Femur (tissue), 1 donor: ENCODE measurements around the gene DDX1.

ENCODE experiments used
- DNase-seq: peaks from one replicate; pipeline ENCODE4 v3.0.0-alpha.2; 2017

The DDX1 gene

DNA sequence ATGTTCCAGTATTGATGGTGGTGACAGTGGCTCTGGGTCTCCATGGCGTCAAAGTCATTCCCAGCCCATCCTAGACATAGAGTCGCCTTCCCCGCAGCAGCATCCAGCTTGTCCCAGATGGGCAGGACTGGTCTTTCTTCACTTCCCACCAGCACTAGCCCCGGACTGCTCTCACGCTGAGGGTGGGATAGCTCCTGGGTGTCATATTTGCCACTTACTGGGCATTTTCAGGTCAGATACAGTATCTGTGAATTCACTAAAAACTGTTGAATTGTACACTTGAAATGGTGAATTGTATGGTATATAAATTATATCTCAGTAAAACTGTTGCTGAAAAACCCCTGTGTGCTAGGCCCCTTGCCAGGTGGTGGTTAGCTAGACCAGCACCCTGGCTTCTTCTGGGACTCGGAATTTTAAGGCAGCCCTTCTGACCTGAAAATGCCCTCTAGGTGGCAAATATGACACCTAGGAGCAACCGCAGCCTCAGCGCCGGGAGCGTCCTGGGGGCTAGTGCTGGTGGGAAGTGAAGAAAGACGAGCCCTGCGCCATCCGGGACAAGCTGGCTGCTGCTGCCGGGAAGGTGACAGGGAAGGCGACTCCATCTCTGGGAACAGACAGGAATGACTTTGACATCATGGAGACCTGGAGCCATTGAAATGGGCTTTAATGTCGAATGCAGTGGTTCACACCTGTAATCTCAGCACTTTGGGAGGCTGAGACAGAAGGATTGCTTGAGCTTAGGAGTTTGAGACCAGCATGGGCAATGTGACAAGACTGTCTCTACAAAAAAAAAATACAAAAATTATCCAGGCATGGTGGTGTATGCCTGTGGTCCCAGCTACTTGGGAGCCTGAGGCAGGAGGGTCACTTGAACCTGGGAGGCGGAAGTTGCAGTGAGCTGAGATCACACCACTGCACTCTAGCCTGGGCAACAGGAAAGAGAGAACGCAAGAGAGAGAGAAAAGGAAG lies 56.2 kb downstream of the DDX1 start:
- no peak for DNase-seq

DNA sequence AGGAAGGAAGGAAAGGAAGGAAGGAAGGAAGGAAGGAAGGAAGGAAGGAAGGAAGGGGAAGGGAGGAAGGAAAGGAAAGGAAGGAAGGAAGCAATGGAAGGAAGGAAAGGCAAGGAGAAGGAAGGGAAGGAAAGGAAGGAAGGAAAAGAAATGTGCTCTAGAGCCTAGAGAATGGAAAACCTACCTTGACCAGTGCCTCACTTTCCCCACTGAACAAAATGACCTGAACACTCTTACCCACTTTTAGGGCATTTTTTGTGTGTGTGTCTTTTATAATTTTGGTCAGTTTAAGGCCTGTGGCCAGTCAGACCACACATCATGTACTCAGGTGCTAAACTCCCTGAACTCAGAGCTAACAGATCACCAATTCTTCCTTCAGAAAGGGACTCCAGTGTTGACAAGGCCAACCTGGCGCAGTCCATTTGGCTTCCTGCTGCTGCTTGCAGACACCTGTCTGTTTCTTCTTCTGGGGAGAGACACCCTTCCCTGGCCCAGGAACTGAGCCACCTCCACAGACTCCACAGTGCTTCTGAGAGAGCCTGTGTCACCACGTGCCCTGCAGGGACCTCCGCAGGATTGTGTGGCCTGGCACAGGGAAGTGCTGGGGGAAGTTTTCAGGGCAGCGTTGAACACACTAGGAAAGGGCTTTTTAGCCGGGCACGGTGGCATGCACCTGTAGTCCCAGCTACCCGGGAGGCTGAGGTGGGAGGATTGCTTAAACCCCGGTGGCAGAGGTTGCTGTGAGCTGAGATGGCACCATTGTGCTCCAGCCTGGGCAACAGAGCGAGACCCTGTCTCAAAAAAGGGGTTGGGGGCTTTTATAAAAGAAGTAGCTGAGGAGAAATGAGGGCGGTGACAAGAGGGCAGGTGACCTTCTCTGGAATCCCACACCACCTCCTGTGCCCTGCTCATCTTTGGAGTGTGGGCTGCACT lies 57.2 kb downstream of the DDX1 start:
- no peak for DNase-seq

DNA sequence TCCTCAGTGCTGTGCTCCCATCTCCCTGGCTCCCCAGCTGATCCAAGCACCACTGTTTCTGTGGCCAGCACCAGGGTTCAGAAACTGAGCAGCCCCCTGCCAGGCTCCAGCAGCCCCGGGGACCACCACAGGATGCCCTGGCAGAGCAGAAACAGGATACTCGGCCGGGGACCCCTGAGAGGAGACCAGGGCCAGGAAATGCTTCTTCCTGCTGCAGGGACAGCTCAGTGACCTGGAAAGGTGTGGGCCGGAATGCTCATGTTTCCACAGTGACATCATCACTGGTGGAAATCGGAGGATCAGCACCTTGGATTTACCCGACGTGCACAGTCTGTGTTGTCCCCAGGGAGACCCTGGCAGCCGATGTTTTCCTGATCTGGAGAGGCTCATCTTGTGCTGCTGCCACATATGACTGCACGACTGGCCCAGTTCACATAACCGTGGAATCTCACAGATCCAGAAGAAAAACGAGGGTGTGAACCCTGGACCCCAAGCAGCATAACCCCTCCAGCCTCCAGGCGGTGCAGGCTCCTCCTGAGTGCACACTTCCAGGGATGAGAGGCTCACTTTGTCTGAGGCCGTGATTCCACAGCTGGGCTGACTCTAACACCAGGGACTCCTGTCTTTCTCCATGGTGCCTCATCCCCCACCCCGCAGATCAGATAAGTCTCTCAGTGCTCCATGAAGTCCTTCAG lies 58.0 kb downstream of the DDX1 start:
- DNase-seq = no peak

DNA sequence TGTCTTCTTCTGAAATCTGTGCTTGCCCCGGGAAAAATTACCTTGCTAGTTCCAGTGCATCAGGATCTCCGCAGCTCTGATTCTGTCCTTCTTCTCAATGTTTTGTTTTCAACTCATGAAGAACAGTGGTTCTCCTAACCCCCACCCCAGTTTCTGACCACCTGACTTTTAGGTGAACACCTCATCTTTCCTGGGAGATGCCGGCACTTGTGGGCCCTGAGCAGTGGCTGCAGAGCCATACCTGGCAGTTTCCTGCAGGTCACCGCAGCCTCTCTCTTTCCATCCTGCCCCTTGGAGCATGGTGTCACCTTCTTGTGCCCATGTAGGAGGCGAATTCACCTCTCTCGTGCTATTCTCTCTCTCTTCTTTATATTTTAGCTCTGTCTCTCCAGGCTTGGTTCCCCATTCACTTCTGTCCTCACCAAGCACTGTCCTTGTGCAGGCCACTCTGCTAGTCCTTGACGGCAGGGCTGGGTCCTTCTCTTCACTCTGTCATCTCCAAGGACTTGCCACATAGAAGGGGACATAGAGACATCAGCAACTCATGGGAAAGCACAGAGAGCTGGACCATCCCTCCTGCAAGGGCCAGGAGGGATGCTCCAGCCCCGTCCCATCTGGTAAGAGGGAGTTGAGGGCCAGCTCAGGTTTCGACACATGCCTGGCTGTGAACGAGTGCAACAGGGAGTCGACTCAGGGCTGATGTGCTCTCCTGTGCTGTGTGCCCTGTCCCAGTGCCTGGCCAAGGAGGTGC lies 59.1 kb downstream of the DDX1 start:
- no peak for DNase-seq

DNA sequence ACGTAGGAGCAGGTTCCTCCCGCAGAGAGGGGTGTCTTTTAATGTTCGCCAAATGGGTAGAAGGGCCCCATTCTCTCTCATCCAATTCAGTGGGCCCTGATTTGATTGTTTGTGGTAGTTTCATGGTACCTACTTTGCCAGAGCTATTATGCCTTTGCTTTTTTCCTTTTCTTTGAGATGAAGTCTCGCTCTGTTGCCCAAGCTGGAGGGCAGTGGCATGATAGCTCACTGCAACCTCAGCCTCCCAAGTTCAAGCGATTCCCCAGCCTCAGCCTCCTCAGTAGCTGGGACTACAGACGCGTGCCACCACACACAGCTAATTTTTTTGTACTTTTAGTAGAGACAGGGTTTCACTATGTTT lies 59.7 kb downstream of the DDX1 start:
- no peak for DNase-seq

DNA sequence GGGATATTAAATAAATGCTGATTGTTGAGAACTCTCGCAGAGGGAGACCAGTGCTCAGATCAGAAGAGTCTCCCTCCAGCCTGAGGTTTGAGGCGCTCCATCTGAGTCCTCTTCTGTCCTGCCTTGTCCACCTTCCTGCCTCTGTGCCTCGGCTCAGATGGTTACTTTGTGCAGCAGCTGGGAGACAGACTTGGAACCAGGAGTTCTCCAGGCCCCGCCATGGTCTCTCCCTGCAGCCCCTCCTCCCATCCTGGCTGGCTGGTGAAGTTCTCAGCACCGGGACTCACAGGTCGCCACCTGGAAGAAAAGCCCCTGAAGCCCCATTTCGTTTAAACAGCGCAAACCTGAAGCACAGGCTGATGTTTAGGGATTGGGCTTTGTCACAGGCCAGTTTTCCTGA lies 60.6 kb downstream of the DDX1 start:
- no peak for DNase-seq

DNA sequence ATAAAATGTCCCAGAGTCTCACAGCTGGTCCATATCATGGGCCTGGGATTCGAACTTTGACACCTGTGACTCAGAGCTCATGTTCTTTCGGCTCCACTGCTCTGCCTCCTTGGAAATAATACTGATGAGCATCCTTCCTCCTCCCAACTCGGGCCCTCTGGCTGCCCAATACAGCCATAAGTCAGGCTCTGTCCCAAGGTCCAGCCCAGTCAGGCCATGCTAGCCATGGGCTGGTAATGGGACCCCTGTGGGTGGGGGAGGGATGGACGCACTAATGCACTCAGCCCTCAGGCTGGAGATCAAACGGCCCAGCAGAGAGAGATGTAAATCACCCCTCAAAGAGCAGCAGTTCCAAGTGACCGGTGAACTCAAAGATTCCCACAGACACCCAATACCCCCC lies 61.1 kb downstream of the DDX1 start:
- no peak for DNase-seq

DNA sequence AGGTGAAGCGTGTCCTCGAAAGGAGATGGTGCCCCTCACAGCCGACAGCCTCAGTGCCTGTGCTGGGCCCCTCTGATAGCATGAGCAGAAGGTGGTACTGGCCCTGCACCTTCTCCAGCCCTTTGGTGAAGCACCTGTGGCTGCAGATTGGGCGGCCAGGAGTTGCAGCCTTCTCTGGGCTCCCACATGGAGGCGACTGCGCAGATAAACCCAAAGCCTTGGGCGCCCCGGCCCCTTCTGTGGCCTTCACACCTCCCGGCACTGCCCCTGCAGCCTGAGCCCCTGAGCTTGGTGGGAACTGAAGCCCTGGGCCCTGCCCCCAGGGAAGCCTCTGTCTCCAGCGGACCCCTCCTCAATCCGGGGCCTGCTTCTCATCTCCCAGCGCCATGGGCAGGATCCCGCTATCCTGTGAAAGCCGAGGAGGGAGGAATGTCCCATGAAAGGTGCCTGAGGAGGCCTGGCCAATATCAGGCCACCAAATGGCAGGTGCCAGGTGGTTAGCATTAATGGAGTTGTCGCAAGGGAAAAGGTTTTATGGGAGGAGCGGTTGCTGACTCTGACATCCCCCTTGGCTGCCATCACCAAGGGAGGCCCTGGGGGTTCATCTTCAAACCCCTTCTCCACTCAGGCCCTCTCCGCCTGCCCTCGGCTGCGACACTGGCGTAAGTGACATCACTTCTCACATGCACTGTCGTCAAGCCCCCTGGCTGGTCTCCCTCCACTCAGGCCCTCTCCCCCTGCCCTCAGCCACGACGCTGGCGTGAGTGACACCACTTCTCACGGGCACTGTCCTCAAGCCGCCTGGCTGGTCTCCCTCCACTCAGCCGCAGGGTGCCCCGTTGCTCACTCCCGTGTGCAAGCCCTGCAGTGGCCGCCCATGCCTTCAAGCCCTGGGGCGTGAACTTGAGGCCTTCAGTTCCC lies 62.4 kb downstream of the DDX1 start:
- no peak for DNase-seq

DNA sequence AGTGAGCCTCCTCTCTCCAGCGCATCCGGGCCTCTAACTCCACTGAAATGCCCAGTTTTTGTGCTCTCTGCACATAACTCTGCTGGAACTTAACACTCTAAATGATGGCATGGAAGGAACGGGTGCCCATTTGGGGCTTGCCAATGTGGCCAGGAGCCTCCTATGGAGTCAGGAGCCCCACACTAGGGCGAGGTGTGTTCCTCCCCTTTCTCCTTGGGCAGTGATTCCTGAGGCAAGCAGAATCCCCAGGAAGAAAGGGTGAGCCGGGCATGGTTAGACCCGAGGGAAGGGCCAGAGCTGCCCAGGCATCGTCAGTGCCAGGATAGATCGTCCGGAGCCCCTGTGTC lies 63.0 kb downstream of the DDX1 start:
- DNase-seq = no peak

DNA sequence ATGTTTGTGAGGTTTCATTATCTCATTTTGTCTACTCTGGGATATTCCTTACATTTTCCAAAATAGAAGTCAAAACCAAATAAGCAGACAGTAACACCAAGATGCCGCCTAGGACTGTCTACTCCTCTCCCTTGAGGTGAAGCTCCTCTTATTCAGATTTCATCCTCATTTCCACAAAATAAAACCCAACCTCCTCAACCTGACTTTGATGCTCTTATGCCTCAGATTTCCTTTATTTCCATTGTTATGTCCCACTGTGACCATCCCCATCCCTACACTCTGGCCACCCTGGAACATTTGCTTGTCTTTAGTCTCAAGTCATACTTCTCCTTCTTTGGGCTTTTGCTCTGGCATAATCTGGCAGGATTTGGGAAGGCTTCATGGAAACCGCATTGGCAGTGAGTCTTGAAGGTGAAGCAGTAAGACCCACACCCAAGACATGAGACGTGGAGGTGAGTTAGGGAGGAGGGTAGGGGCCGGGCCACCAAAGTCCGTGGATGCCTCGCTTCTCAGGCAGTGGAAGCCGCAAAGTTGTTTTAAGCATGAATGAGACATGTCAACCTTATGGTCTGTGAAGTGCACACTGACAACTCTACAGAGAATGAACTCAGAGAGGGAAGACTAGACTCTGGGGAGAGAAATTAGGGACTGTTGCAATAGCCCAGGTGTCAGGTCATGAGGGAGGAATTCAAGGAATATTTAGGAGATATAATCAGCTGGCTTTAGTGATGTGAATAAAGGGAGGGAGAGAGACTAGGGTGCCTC lies 63.6 kb downstream of the DDX1 start:
- DNase-seq = no peak

DNA sequence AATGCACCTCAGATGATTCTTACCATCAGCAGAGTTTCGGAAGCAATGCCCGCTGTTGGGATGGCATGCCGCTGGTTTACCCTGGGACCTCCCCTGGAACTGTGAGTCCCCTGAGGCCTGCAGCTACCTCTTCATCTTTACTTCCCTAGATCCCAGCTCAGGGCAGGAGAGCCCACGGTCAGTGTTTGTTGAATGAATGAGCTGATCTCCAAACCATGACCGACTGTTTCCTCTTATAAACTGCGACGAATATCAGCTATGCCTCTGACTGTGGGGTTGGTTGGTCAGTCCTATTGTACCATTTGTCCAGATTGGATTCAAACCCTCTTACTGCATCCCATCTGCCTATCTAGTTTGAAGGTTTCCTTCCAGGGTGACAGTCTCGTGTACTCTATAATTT lies 64.4 kb downstream of the DDX1 start:
- no peak for DNase-seq

DNA sequence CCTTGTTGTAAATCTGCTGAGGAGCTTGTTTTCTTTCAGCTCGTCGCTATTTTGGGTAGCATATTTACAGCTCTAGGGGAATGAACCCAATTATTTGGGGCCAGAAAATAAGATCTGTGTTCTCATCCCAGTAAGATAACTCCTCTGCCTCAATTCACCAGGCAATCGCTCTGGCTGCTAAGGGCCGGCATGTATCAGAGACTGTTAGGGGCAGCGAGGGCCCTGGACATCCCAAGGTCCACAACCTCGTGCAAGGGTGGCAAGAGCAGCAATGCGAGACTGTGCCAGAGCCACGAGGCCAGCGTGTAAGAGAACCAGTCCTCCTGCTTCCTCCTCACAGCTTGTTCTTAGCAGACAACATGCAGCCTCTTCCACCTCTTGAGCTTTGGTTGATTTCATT lies 66.1 kb downstream of the DDX1 start:
- no peak for DNase-seq

DNA sequence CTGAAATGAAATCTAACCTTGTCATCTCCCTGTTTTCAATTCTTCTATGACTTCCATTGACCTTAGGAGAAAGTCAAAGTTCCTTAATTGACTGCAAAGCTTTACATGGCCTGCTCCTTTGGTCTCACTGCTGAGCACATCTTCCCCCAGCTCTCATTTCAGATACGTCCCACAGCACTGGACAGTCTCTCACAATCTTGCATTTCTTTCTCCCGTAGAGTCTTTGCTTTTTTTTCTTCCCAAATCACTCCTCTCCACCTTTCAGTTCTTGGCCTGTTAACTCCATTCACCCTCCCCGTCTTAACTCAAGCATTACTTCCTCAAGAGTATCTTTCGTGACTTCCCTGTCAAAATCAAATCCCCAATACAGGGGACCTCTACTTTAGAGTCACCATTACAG lies 67.2 kb downstream of the DDX1 start:
- no peak for DNase-seq

DNA sequence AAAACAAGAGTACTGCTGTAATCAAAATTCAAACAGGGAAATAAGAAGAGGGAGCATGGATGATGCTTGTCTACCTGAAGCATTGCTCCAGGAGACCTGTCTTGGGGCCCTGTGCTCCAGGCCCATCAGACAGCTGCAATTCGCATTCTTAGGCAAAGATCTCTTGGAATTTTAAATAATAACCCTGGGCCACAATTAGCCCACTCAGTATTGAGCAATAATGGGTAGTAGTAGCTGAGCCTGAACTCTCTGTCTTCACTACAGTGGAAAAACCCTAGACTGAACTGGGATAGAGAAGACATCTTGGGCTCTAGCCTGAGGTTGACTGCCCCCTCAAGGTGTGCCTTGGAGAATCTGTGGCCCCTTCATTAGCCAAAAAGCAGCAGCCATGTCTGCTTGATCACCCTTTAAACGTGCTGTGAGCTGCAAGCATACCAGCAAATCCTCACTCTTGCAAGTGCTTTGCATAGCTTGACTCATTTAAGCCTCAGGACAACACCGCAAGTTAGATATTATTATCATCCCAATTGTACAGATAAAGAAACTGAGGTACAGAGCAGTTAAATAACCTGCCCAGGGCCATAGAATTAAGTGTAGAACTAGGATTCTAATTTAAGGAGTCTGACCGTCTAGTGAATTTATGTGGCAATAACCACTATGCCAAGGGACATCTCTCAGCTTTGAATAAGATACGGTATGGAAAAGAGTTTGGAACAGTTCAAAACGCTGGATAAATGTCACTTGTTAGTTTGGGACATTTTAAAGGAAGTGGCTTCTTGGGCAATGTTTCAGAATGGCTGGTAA lies 69.0 kb downstream of the DDX1 start:
- no peak for DNase-seq

DNA sequence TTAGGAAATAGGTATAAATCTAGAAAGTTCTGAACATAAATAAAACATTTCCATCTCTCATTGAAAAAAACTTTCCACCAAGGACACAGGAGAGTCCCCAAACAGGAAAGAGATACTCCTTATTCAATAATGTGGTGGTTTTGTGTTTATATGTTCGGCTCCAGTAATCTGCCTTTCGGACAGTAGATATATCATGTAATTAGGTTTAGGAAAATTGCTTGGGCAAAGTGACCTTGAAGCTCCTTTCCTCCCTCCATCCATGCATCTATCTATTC lies 69.6 kb downstream of the DDX1 start:
- no peak for DNase-seq

DNA sequence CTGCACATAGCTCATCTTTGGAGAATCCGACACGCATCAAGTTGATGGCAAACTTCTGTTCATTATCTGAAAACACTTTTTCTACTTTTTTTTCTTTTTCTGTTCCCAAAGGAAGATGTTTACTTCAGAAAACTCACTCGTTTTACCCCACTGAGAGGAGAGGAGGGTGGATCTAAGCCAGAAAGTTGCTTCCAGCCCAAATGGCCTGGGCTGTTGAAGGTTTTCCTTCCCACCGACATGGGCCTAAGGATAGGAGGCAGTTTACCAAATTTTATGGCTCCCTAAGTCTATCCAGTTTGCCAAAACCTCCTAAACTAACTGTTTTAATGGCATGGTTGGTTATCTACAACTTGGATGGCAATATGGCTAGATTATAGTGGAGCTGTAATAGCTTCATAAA lies 70.4 kb downstream of the DDX1 start:
- no peak for DNase-seq

DNA sequence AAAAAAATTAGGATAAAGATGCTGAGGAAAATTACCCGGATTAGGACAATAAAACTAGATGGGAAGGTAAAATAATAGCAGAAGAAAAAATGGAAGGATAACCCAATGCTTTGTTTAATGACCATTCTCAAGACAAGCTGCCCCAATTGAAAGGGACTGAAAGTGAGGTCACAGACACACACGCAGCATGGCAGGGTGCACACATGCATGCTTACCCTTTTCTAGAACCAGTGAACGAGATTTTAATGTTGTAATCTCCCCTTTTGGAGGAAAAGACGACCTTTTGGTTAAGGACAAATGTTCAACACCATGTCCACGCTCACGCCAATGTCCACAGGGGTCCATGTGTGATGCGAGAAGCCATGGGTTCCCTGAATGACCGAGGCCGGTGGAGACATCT lies 70.9 kb downstream of the DDX1 start:
- no peak for DNase-seq

DNA sequence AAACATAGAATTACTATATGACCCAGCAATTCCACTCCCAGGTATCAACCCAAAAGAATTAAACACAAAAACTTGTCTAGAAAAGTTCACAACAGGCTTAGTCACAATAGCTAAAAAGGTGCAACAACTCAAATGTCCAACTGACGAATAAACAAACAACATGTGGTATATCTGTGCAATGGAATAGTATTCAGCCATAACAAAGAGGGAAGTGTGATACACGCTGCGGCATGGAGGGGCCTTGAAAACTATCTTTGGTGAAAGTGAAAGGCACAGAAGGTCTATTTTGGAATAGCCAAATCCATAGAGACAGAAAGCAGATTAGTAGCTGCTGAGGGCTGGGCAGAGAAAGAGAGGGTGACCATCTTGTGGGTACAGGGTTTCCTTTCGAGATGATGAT lies 72.1 kb downstream of the DDX1 start:
- DNase-seq = no peak

DNA sequence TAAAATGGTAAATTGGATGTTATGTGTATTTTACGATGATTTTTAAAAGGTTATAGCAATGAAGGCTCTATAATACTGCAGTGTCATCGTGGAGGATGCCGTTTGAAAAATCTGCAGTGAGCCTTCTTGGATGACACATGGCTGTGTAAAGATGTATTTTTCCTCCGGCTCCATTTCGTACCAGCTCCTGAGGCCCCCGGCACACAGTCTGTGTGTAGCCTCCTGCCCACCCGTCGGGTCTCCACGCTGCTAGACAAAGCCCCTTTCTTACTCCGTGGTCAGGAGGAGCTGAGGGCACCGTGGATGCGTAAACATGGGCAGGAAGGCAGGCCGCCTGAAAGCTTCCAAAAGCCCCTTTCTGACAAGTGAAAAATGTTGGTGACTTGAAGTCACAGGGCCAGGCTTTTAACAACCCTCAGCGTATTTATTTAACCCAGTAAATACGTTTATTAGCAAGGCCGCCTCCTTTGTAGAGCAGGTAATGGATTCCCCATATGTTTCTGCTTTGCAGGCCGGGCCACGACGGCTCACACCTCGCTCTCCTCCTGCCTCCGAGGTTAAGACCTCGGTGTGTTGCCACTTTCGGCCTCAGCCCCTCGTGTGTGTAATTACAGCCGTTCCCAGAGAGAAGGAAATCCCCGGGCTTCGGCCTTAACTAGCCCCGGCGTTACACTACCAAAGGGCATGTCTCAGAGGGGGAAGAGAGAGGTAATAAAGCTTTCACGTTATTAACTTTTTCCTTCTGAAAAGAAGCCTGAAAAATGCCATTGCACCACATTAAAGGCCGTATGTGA lies 72.8 kb downstream of the DDX1 start:
- no peak for DNase-seq
